ENCODE data around the gene LAMB4.

DNA sequence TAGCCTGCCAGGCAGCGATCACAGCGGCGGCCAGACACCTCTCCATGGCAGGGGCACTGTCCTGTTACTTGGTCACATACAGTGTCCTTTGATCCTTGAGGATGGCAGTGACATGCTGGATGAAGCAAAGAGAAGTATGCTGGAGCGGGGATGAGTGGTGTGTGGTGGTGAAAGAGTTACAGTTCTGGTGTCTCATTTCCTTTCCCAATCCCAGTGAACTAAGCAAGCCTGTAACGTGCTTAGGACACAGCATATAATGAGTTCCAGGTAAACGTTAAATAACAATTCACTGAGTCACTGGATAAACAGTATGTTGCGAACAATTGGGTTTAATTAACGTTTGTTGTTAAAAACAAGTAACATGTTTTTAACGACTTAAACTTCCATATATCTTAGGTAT lies 63.7 kb downstream of the LAMB4 start:
- no peak for TF ChIP-seq CTCF (IDR thresholded peaks at IDR 0.05)
- no peak for TF ChIP-seq POLR2A (IDR thresholded peaks at IDR 0.05)

Measured in body of pancreas (tissue), 4 donors.